Vagina (tissue), 2 donors: ENCODE data around the gene C2CD4B.

Source experiments
- CTCF ChIP-seq, 3 experiments: fragments of 450-650 bp in 2 of 3; fragments of 200-600 bp in 1 of 3; sonication (generic) in 1 of 3; IDR thresholded peaks; one replicate each; pipeline ENCODE4 v1.5.1; 2017 to 2019; ENCODE audit warnings: antibody characterized with exemption in 3 of 3, mild to moderate bottlenecking in 2 of 3, moderate library complexity in 2 of 3
- POLR2A ChIP-seq, 2 donors: fragments of 450-650 bp; IDR thresholded peaks; one replicate each; pipeline ENCODE4 v1.6.1; 2017; ENCODE audit warnings: antibody characterized with exemption in 2 of 2, mild to moderate bottlenecking in 2 of 2, moderate library complexity in 2 of 2

GRCh38 chr15:62153228-62153627 is 11.9 kb downstream of the C2CD4B start:
- TF ChIP-seq CTCF (IDR thresholded peaks at IDR 0.05), result no peak
- TF ChIP-seq POLR2A (IDR thresholded peaks at IDR 0.05), result no peak
